ENCODE measurements around the gene RCC1. TPM values are rescaled to one million over a fixed set of nuclear protein-coding genes. Genes with fewer than 3 reads are reported as not detected.
"Not testable (repeated sequence)": the region's sequence is repeated elsewhere in the genome, so short reads cannot be mapped to it uniquely, and the experiment has no call there.

RCC1 gene
- total and polyA plus RNA-seq, 8 donors: 6.7 to 116 (median 24.5) TPM

DNA sequence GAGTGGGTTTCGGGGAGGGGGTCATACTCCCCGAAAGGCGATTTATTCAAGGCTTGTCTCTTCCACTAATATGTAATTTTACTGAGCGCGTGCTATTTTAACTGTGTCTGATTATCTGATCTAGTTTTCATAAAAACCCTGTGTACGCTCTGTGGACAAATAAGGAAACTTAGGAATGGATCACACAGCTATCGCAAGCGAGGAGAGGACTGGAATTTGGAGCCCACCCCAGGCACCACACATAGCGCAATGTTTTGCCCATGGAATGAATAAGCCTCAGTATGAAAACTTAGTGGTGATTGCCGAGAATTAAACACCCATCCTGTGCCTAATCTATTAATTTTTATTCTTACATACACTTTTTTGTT is 76.4 kb downstream of the RCC1 start:
- H3K27ac ChIP-seq: peak overlapping the region; percentile 89 to 97 (median 92)
- intact Hi-C loops (cut with DNase I; ENCODE audit: low total_unique reads): no loop called here
- H3K27me3 ChIP-seq: no peaks in the 10 kb centered on the region
- peaks cover 29 to 34% (median 31%) of the 10 kb centered on the region in 4 donors for H3K36me3 ChIP-seq
- 0 to 3% (median 1%) methylated on average over 7 to 10 of the region's 10 CpGs for WGBS, 5 donors
- TF ChIP-seq EP300 (IDR thresholded peaks at IDR 0.05) (no peak), POLR2A (IDR thresholded peaks at IDR 0.05) (no peak), CTCF (IDR thresholded peaks at IDR 0.05) (no peak), POLR2AphosphoS5 (IDR thresholded peaks at IDR 0.05) (no peak)
- no peaks in the 10 kb centered on the region for H3K9me3 ChIP-seq
- H3K4me3 ChIP-seq: peak overlapping the region; percentile 84 to 96 (median 92)
- H3K4me1 ChIP-seq: peaks cover 22 to 37% (median 33%) of the 10 kb centered on the region in 4 donors
- DNase-seq: peak in 1 of 2 donors; percentile 58

- H3K27ac ChIP-seq; H3K9me3 ChIP-seq; H3K27me3 ChIP-seq; H3K36me3 ChIP-seq; DNase-seq; intact Hi-C loops (cut with DNase I; ENCODE audit: low total_unique reads); H3K4me3 ChIP-seq: not testable (repeated sequence)
- WGBS, 5 donors: 89 to 93% (median 92%) methylated on average over 19 of the region's 19 CpGs
- peaks cover 10 to 32% (median 20%) of the 10 kb centered on the region in 4 donors for H3K4me1 ChIP-seq
Observed at GRCh38 chr1:28586585-28587391, 80.9 kb downstream of the RCC1 start.

Small RNA genes lying within 50 kb of the gene (small RNA-seq; reads per million reads assigned to genes)
- gene RNU6ATAC27P: 0 reads per million in 4 donors
- 0 reads per million in 4 donors for gene SNORA16A
- 0 reads per million in 4 donors for gene SNORA44
- 0 reads per million in 4 donors for gene SNORA61
- gene SNORA73A: 0 reads per million in 4 donors
- 17.3 to 73.2 (median 28.4) reads per million in 4 donors for gene SNORA73B
- gene SNORD99: 21,470 to 140,682 (median 27,432) reads per million in 4 donors

Other genes with a start within 250 kb of the RCC1 start
- gene SESN2, start 246.5 kb upstream of the RCC1 start, total RNA-seq: 10 to 100 TPM in 1 of 5 donors, 1 to 10 TPM in 4; 2.3 to 20.3 (median 3.3) TPM
- gene SESN2, start 246.5 kb upstream of the RCC1 start, polyA plus RNA-seq: 10 to 100 TPM in 1 of 3 donors, 1 to 10 TPM in 2; 6.7 to 11.5 (median 7.9) TPM
- gene MED18, start 177.0 kb upstream of the RCC1 start, total RNA-seq: 10 to 100 TPM in 4 of 5 donors, 1 to 10 TPM in 1; 9.3 to 30.3 (median 19.6) TPM
- gene MED18, start 177.0 kb upstream of the RCC1 start, polyA plus RNA-seq: 10 to 100 TPM; 21.2 to 23.6 (median 21.3) TPM
- 10 to 100 TPM; 20.4 to 40.0 (median 25.0) TPM for gene PHACTR4, start 136.3 kb upstream of the RCC1 start, total RNA-seq
- gene PHACTR4, start 136.3 kb upstream of the RCC1 start, polyA plus RNA-seq: 10 to 100 TPM; 14.1 to 15.1 (median 14.5) TPM
- gene TRNAU1AP, start 47.0 kb downstream of the RCC1 start, total RNA-seq: 100 to 1,000 TPM in 1 of 5 donors, 10 to 100 TPM in 3, 1 to 10 TPM in 1; 6.2 to 112 (median 23.1) TPM
- gene TRNAU1AP, start 47.0 kb downstream of the RCC1 start, polyA plus RNA-seq: 10 to 100 TPM; 22.1 to 25.6 (median 23.7) TPM
- 1 to 10 TPM in 3 of 5 donors, not detected in 2; 2.8 to 5.5 (median 4.6) TPM for gene RAB42, start 86.2 kb downstream of the RCC1 start, total RNA-seq
- gene RAB42, start 86.2 kb downstream of the RCC1 start, polyA plus RNA-seq: 1 to 10 TPM in 2 of 3 donors, under 1 TPM in 1; 0.70 to 1.6 (median 1.5) TPM
- 10 to 100 TPM in 3 of 5 donors, 1 to 10 TPM in 2; 1.8 to 31.2 (median 13.6) TPM for gene TAF12, start 137.0 kb downstream of the RCC1 start, total RNA-seq
- gene TAF12, start 137.0 kb downstream of the RCC1 start, polyA plus RNA-seq: 10 to 100 TPM; 18.4 to 26.2 (median 25.8) TPM
- gene RNU11, start 142.6 kb downstream of the RCC1 start, total RNA-seq: not detected
- not detected for gene RNU11, start 142.6 kb downstream of the RCC1 start, polyA plus RNA-seq
- gene GMEB1, start 162.7 kb downstream of the RCC1 start, total RNA-seq: 10 to 100 TPM in 1 of 5 donors, 1 to 10 TPM in 3, not detected in 1; 5.5 to 13.8 (median 8.3) TPM
- gene GMEB1, start 162.7 kb downstream of the RCC1 start, polyA plus RNA-seq: 1 to 10 TPM; 2.6 to 4.0 (median 3.9) TPM
- gene YTHDF2, start 230.9 kb downstream of the RCC1 start, total RNA-seq: 10 to 100 TPM in 4 of 5 donors, 1 to 10 TPM in 1; 9.9 to 50.5 (median 41.7) TPM
- gene YTHDF2, start 230.9 kb downstream of the RCC1 start, polyA plus RNA-seq: 10 to 100 TPM; 25.7 to 29.8 (median 26.1) TPM

All from stomach (tissue), 9 donors.